ENCODE data around the gene LITAFD. TPM values are rescaled to one million over a fixed set of nuclear protein-coding genes. Genes with fewer than 3 reads are reported as not detected.

Gene LITAFD
- total and polyA plus RNA-seq, 9 of the 15 experiments (the other 6 are each of a cell fraction or from before 2014, with no cell fraction given): not detected

DNA sequence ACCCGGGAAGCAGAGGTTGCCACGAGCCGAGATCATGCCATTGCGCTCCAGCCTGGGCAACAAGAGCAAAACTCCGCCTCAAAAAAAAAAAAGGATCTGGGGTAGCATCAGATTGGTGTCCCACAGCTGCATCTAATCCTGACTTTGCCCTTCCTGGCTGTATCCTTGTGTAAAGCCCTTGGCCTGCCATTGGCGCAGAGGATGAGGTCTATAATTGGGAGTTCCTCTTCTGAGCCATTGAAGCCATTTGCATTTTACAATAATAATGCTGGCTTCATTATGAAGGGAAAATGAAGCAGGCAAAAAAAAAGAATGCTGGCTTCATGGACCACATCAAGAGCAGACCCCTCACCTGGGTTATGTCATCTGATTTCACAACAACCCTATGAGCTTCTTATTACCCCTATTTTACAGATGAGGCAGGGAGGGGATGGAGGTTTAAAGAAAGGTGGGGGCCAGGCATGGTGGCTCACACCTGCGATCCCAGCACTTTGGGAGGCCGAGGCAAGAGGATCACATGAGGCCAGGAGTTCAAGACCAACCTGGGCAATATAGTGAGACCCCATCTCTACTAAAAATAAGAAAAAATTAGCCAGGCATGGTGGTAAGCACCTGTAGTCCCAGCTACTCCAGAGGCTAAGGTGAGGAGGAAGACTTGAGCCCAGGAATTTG, 1.2 kb upstream of the LITAFD start:
- ChIA-PET POLR2A (interaction anchor here (0.6 to 1.2 kb wide), 3 partner anchors 13 to 91 kb away, joined by 3 read pairs; partner anchors contain the start of genes PMM2 and TMEM186), CTCF (ENCODE audit: low intra/inter-chr PET ratio) (interaction anchor here (0.7 to 1.5 kb wide), 5 partner anchors 17 to 313 kb away, joined by 3 to 19 read pairs (median 3); no protein-coding TSS in a partner anchor)
- Histone ChIP-seq H3K4me1 (replicated peaks in 1 of 2; ENCODE audit: control insufficient read depth in 2 of 2, insufficient read depth in 2 of 2, low read length in 2 of 2) (peaks cover 6 to 23% of the 10 kb centered on the region in 2 experiments; a peak in 4 of 5 replicates), H3K27ac (ENCODE audit: extremely low read depth, low read depth, low read length) (no peak overlapping the region), H3K9me3 (replicated peaks; ENCODE audit: control insufficient read depth, insufficient read depth, low read depth, low read length) (no peaks in the 10 kb centered on the region), H3K79me2 (ENCODE audit: control insufficient read depth, insufficient read depth, low read length) (no peaks in the 10 kb centered on the region), H3K4me3 (no peak overlapping the region), H4K20me1 (replicated peaks; ENCODE audit: control insufficient read depth, insufficient read depth, low read length) (peaks cover 9% of the 10 kb centered on the region), H3K9me1 (ENCODE audit: control insufficient read depth, insufficient read depth, low read length) (no peaks in the 10 kb centered on the region), H2AFZ (ENCODE audit: low read depth, low read length) (no peak overlapping the region), H3K4me2 (ENCODE audit: insufficient read depth, low read length) (no peak overlapping the region), H3K9ac (ENCODE audit: insufficient read depth in 1 of 2, low read depth in 2 of 2, low read length in 2 of 2) (no peak overlapping the region), H3K36me3 (ENCODE audit: control insufficient read depth, insufficient read depth, low read length) (no peaks in the 10 kb centered on the region), H3K27me3 (ENCODE audit: control insufficient read depth in 2 of 2, insufficient read depth in 2 of 2, low read length in 2 of 2) (peaks cover 0 to 12% of the 10 kb centered on the region in 2 experiments; a peak in 3 of 5 replicates)
- in situ Hi-C loops (cut with MboI): loop anchor here (5.0 kb wide), 1 partner anchor 314 kb away; no protein-coding TSS in a partner anchor
- 42% methylated on average over 8 of the region's 8 CpGs for WGBS (ENCODE audit: insufficient coverage, low coverage, missing lambda C conversion rate)
- FAIRE-seq: no peak
- TF ChIP-seq ZNF121 (CRISPR knock-in tag; conservative IDR thresholded peaks at IDR 0.05): peak; percentile 27
- no peak for TF ChIP-seq YY1 (IDR thresholded peaks at IDR 0.05; ENCODE audit: borderline replicate concordance in 1 of 3, control insufficient read depth in 1 of 3, extremely low read depth in 1 of 3, insufficient read depth in 3 of 3, insufficient read length in 1 of 3, insufficient replicate concordance in 2 of 3, low read depth in 1 of 3, low read length in 2 of 3)
- BruUV-seq (replicated peaks): no TSS peak
- ATAC-seq: no peak
- DNase-seq (ENCODE audit: extremely low read depth in 1 of 4, low spot score in 3 of 4): no peak
- intact Hi-C loops (cut with micrococcal nuclease): loop anchor here (1.0 to 5.0 kb wide), 3 partner anchors 84 to 309 kb away; partner anchors contain the start of genes PMM2 and TMEM186
